HepG2 (cell line): ENCODE results near the gene MORC3. TPM values are rescaled to one million over a fixed set of nuclear protein-coding genes. Genes with fewer than 3 reads are reported as not detected.

Source experiments
- CEBPB ChIP-seq: IDR thresholded peaks from 2 replicates; pipeline ENCODE4 v1.6.1; 2011; ENCODE audit warnings: low read depth, low read length, improper control_type of control experiment, borderline replicate concordance
- FOXK1 ChIP-seq: sonication (generic); formaldehyde crosslinking; IDR thresholded peaks from 2 replicates; pipeline ENCODE4 v1.4.0; 2020; ENCODE audit warnings: low read depth, missing genetic modification reagents, borderline replicate concordance
- GLI4 ChIP-seq: sonication (generic); formaldehyde crosslinking; IDR thresholded peaks from 2 replicates; pipeline ENCODE4 v1.5.1; 2020; ENCODE audit warnings: missing genetic modification reagents, mild to moderate bottlenecking, moderate library complexity, borderline replicate concordance
- KLF13 ChIP-seq: sonication (generic); formaldehyde crosslinking; IDR thresholded peaks from 2 replicates; pipeline ENCODE4 v1.4.0; 2020; ENCODE audit warnings: mild to moderate bottlenecking, missing genetic modification reagents
- MIXL1 ChIP-seq: IDR thresholded peaks from 2 replicates; pipeline ENCODE4 v1.6.1; 2016
- NFIC ChIP-seq: IDR thresholded peaks from 2 replicates; pipeline ENCODE4 v1.6.1; 2012; ENCODE audit warnings: mild to moderate bottlenecking, low read length, inconsistent platforms
- SCMH1 ChIP-seq: sonication (generic); formaldehyde crosslinking; IDR thresholded peaks from 2 replicates; pipeline ENCODE4 v1.9.0; 2021; ENCODE audit warnings: missing genetic modification reagents, mild to moderate bottlenecking, borderline replicate concordance
- SP5 ChIP-seq: IDR thresholded peaks from 2 replicates; pipeline ENCODE4 v1.6.1; 2016; ENCODE audit warnings: low read depth, borderline replicate concordance
- ZBTB3 ChIP-seq: sonication (generic); formaldehyde crosslinking; IDR thresholded peaks from 2 replicates; pipeline ENCODE4 v1.4.0; 2020; ENCODE audit warnings: low read depth, mild to moderate bottlenecking, moderate library complexity, missing genetic modification reagents, borderline replicate concordance
- ZBTB7B ChIP-seq: sonication (generic); formaldehyde crosslinking; IDR thresholded peaks from 2 replicates; pipeline ENCODE4 v1.4.0; 2020; ENCODE audit warnings: missing genetic modification reagents
- ZNF256 ChIP-seq: sonication (generic); formaldehyde crosslinking; conservative IDR thresholded peaks from 2 replicates; pipeline ENCODE4 v1.4.0; 2020; ENCODE audit warnings: missing genetic modification reagents
- ZNF558 ChIP-seq: sonication (generic); formaldehyde crosslinking; IDR thresholded peaks from 2 replicates; pipeline ENCODE4 v1.9.0; 2022; ENCODE audit warnings: mild to moderate bottlenecking, missing genetic modification reagents, borderline replicate concordance
- ZNF75D ChIP-seq: sonication (generic); formaldehyde crosslinking; IDR thresholded peaks from 2 replicates; pipeline ENCODE4 v1.8.1; 2023; ENCODE audit warnings: missing genetic modification reagents, mild to moderate bottlenecking, borderline replicate concordance
- ZNF761 ChIP-seq: sonication (generic); formaldehyde crosslinking; conservative IDR thresholded peaks from 2 replicates; pipeline ENCODE4 v1.4.0; 2020; ENCODE audit warnings: mild to moderate bottlenecking, missing genetic modification reagents
- ZNF772 ChIP-seq: sonication (generic); formaldehyde crosslinking; IDR thresholded peaks from 2 replicates; pipeline ENCODE4 v1.5.0; 2020; ENCODE audit warnings: mild to moderate bottlenecking, missing genetic modification reagents
- ZNF781 ChIP-seq: sonication (generic); formaldehyde crosslinking; IDR thresholded peaks from 2 replicates; pipeline ENCODE4 v1.5.1; 2020; ENCODE audit warnings: borderline replicate concordance, mild to moderate bottlenecking, missing genetic modification reagents; ENCODE audit errors: not compliant biosample characterization
- ZSCAN22 ChIP-seq: sonication (generic); formaldehyde crosslinking; IDR thresholded peaks from 2 replicates; pipeline ENCODE4 v1.4.0; 2020; ENCODE audit warnings: mild to moderate bottlenecking, missing genetic modification reagents
- polyA plus RNA-seq, 8 experiments: library from polyadenylated mRNA; depleted of rRNA in 3 of 8; stranded (reverse) in 7 of 8; unstranded in 1 of 8; fragments of >200 nt; fragmentation: Illumina TruSeq in 4 of 8; extraction: Trizol in 4 of 8; gene quantifications; 2 replicates each; pipeline versions ENCODE4 v1.2.1 to v1.2.3, GENCODE V29; 2011 to 2016; ENCODE audit warnings: low read depth in 4 of 8, missing spikeins in 1 of 8, mixed read lengths in 1 of 8; ENCODE audit not compliant: insufficient read depth in 1 of 8
- total RNA-seq, 5 experiments: library from RNA; depleted of rRNA; stranded (reverse); fragments of >200 nt; fragmentation: Illumina TruSeq; extraction: Trizol; gene quantifications; 2 replicates each; pipeline ENCODE4 v1.2.3, GENCODE V29; 2016; ENCODE audit warnings: low read depth in 1 of 5
- TF ChIP-seq, protein P1 (sequence below): sonication (generic); formaldehyde crosslinking; IDR thresholded peaks from 2 replicates; pipeline ENCODE4 v1.4.0; 2020; ENCODE audit warnings: missing genetic modification reagents
- TF ChIP-seq, protein P2 (sequence below): sonication (generic); formaldehyde crosslinking; IDR thresholded peaks from 2 replicates; pipeline ENCODE4 v1.8.0; 2022; ENCODE audit warnings: mild to moderate bottlenecking, missing genetic modification reagents; ENCODE audit not compliant: insufficient replicate concordance
- TF ChIP-seq, protein P3 (sequence below): sonication (generic); formaldehyde crosslinking; IDR thresholded peaks from 2 replicates; pipeline ENCODE4 v1.4.0; 2020; ENCODE audit warnings: missing genetic modification reagents
- TF ChIP-seq, protein P4 (sequence below): sonication (generic); formaldehyde crosslinking; IDR thresholded peaks from 2 replicates; pipeline ENCODE4 v1.4.0; 2020; ENCODE audit warnings: missing genetic modification reagents

Gene MORC3
- total and polyA plus RNA-seq, 2 of the 13 experiments (the other 11 are each of a cell fraction or from before 2014, with no cell fraction given), result 12.9 to 19.5 TPM

DNA sequence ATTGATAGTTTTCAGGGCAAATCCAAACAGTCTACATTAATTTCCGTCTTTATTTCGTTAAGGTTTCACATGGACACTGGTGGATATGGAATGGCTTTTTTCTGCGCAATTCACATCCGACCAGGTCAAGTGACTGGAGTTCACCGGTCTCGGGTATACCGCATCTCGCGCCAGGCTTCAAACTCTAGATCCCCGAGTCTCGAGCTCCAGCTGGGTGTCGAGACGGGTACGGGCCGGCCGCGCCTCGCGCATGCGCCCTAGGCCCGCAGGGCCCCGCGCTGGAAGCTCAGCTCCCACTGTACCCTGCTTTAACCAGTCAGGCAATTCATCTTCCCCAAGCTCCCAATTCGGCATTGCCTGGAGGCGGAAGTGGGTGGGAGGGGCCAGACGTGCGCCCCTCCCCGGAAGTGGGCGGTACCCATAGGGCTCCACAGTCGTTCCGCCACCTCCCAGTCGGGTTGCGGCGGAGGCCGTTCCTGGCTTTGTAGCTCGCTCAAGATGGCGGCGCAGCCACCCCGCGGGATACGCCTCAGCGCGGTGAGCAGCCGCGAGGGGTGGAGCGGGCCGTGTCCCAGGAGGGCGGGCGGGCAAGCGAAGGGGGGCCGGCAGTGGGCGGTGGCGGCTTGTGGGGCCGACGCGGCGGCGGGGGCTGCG lies at the start of gene MORC3 (continued):
- TF ChIP-seq, protein P1, sequence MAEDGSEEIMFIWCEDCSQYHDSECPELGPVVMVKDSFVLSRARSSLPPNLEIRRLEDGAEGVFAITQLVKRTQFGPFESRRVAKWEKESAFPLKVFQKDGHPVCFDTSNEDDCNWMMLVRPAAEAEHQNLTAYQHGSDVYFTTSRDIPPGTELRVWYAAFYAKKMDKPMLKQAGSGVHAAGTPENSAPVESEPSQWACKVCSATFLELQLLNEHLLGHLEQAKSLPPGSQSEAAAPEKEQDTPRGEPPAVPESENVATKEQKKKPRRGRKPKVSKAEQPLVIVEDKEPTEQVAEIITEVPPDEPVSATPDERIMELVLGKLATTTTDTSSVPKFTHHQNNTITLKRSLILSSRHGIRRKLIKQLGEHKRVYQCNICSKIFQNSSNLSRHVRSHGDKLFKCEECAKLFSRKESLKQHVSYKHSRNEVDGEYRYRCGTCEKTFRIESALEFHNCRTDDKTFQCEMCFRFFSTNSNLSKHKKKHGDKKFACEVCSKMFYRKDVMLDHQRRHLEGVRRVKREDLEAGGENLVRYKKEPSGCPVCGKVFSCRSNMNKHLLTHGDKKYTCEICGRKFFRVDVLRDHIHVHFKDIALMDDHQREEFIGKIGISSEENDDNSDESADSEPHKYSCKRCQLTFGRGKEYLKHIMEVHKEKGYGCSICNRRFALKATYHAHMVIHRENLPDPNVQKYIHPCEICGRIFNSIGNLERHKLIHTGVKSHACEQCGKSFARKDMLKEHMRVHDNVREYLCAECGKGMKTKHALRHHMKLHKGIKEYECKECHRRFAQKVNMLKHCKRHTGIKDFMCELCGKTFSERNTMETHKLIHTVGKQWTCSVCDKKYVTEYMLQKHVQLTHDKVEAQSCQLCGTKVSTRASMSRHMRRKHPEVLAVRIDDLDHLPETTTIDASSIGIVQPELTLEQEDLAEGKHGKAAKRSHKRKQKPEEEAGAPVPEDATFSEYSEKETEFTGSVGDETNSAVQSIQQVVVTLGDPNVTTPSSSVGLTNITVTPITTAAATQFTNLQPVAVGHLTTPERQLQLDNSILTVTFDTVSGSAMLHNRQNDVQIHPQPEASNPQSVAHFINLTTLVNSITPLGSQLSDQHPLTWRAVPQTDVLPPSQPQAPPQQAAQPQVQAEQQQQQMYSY (CRISPR knock-in tag), result peak; percentile 97
- TF ChIP-seq, protein P2, sequence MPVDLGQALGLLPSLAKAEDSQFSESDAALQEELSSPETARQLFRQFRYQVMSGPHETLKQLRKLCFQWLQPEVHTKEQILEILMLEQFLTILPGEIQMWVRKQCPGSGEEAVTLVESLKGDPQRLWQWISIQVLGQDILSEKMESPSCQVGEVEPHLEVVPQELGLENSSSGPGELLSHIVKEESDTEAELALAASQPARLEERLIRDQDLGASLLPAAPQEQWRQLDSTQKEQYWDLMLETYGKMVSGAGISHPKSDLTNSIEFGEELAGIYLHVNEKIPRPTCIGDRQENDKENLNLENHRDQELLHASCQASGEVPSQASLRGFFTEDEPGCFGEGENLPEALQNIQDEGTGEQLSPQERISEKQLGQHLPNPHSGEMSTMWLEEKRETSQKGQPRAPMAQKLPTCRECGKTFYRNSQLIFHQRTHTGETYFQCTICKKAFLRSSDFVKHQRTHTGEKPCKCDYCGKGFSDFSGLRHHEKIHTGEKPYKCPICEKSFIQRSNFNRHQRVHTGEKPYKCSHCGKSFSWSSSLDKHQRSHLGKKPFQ (CRISPR knock-in tag), result peak; percentile 33
- TF ChIP-seq ZBTB3 (CRISPR knock-in tag) (no peak), SP5 (CRISPR knock-in tag) (peak; percentile 62; the same call in 1 of the 2 replicates), ZNF558 (CRISPR knock-in tag) (no peak), NFIC (no peak), GLI4 (CRISPR knock-in tag) (no peak), FOXK1 (peak; percentile 10; the same call in 1 of the 2 replicates), CEBPB (no peak), ZNF781 (CRISPR knock-in tag) (no peak), ZNF75D (CRISPR knock-in tag) (no peak), KLF13 (CRISPR knock-in tag) (no peak), ZSCAN22 (CRISPR knock-in tag) (no peak), ZNF761 (0 out of 2 replicates have a peak, but pooled peaks have one; percentile 26), ZNF772 (peak; percentile 67; the same call in 1 of the 2 replicates), SCMH1 (CRISPR knock-in tag) (no peak), MIXL1 (CRISPR knock-in tag) (0 out of 2 replicates have a peak, but pooled peaks have one; percentile 36), ZBTB7B (no peak), ZNF256 (no peak)
- TF ChIP-seq, protein P3, sequence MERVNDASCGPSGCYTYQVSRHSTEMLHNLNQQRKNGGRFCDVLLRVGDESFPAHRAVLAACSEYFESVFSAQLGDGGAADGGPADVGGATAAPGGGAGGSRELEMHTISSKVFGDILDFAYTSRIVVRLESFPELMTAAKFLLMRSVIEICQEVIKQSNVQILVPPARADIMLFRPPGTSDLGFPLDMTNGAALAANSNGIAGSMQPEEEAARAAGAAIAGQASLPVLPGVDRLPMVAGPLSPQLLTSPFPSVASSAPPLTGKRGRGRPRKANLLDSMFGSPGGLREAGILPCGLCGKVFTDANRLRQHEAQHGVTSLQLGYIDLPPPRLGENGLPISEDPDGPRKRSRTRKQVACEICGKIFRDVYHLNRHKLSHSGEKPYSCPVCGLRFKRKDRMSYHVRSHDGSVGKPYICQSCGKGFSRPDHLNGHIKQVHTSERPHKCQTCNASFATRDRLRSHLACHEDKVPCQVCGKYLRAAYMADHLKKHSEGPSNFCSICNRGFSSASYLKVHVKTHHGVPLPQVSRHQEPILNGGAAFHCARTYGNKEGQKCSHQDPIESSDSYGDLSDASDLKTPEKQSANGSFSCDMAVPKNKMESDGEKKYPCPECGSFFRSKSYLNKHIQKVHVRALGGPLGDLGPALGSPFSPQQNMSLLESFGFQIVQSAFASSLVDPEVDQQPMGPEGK (CRISPR knock-in tag), result no peak; the same call in 1 of the 2 replicates
- TF ChIP-seq, protein P4, sequence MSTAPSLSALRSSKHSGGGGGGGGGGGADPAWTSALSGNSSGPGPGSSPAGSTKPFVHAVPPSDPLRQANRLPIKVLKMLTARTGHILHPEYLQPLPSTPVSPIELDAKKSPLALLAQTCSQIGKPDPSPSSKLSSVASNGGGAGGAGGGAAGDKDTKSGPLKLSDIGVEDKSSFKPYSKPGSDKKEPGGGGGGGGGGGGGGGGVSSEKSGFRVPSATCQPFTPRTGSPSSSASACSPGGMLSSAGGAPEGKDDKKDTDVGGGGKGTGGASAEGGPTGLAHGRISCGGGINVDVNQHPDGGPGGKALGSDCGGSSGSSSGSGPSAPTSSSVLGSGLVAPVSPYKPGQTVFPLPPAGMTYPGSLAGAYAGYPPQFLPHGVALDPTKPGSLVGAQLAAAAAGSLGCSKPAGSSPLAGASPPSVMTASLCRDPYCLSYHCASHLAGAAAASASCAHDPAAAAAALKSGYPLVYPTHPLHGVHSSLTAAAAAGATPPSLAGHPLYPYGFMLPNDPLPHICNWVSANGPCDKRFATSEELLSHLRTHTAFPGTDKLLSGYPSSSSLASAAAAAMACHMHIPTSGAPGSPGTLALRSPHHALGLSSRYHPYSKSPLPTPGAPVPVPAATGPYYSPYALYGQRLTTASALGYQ (CRISPR knock-in tag), result no peak
